LHCN-M2 (cell line): ENCODE measurements around the gene MBD5. TPM values are rescaled to one million over a fixed set of nuclear protein-coding genes. Genes with fewer than 3 reads are reported as not detected.

ENCODE experiments used
- DNase-seq: peaks from one replicate; pipeline ENCODE4 v3.0.0-alpha.2; 2012; ENCODE audit warnings: low read depth
- total RNA-seq: library from RNA; depleted of rRNA; stranded (reverse); fragments of >200 nt; gene quantifications from 2 replicates; pipeline ENCODE4 v1.2.3, GENCODE V29; 2014

The MBD5 gene
- total RNA-seq, 1 experiment from 2014 or later, result 15.6 TPM

GRCh38 chr2:148218326-148219075 lies 197.6 kb downstream of the MBD5 start:
- DNase-seq, result no peak

GRCh38 chr2:148221166-148221565 lies 200.3 kb downstream of the MBD5 start:
- no peak for DNase-seq

GRCh38 chr2:148221926-148222325 lies 201.0 kb downstream of the MBD5 start:
- DNase-seq, result no peak

- no peak for DNase-seq
These were observed 211.0 kb downstream of the MBD5 start for GRCh38 chr2:148231858-148232257.

GRCh38 chr2:148234143-148234542 lies 213.3 kb downstream of the MBD5 start:
- no peak for DNase-seq

- no peak for DNase-seq
These were observed 217.0 kb downstream of the MBD5 start for GRCh38 chr2:148237911-148238310.

- DNase-seq, result no peak
These were observed 217.7 kb downstream of the MBD5 start for GRCh38 chr2:148238561-148238960.

GRCh38 chr2:148240838-148241237 lies 219.9 kb downstream of the MBD5 start:
- DNase-seq, result no peak

GRCh38 chr2:148244593-148245292 lies 223.9 kb downstream of the MBD5 start:
- peak; percentile 62 for DNase-seq

DNA sequence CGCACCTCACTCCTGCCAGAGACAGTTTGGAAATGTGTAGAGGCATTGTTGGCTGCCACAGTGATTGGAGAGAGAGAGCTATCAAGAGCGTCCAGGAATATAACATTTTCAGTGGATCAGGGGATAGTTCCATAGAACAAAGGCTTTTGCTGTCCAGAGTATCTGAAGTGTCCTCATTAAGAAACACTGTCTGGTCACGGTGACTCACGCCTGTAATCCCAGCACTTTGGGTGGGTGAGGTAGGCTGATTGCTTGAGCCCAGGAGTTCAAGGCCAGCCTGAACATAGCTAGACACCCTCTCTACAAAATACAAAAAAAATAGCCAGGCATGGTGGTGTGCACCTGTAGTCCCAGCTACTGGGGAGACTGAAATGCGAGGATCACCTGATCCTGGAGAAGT lies 231.1 kb downstream of the MBD5 start:
- no peak for DNase-seq

DNA sequence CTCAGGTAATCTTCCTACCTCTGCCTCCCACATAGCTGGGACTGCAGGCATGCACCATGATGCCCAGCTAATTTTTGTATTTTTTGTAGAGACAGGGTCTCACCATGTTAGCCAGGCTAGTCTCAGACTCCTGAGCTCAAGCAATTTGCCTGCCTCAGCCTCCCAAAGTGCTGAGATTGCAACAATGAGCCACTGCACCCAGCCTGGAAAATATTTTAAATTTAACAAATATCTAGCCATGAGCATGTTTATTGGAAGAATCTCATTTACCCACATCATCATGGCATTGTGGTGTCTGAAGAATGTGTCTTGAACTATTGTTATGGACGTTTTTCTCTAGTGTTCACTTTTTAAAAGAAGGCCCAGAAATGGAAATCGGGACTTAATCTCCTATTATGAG lies 231.8 kb downstream of the MBD5 start:
- DNase-seq, result no peak

GRCh38 chr2:148253685-148254084 lies 232.8 kb downstream of the MBD5 start:
- DNase-seq, result peak; percentile 35

GRCh38 chr2:148255929-148256328 lies 235.0 kb downstream of the MBD5 start:
- peak; percentile 71 for DNase-seq

- DNase-seq, result no peak
These were observed 236.4 kb downstream of the MBD5 start for GRCh38 chr2:148257276-148257675.

DNA sequence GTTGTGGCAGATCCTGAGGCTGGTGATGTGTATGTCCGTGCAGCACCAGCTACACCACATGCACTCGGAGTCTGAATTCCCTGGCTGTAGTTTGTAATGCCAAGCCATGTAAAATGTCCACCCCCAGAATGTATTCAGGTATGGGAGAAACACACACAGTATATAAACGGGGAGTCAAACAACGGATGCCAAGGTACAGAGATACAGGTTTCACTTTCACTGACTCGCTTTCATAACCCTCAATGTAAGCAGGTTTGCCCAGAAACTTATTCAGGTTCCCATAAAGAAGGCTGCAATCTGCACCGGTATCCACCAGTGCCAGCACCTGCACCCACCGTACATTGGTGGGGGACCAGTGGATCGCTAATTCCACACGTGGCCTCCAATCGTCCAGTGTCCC lies 237.2 kb downstream of the MBD5 start:
- DNase-seq, result no peak

- peak; percentile 44 for DNase-seq
These were observed 238.8 kb downstream of the MBD5 start for GRCh38 chr2:148259674-148260073.

DNA sequence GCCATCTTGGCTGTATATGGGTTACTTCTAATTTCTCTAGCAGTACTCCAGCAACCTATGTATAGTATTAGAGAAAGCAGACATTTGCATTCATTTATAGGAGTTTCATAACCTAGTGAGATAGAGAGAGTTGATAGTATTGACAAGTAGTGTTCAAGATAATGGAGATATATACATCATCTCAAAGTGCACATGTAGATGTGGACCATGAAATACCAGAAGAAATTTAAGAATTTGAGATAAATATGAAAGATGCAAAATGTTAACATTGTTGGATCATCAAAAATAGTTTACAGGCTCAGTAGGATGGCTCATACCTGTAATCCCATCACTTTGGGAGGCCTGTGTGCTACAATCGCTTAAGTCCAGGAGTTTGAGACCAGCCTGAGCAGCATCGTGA lies 243.0 kb downstream of the MBD5 start:
- no peak for DNase-seq

DNA sequence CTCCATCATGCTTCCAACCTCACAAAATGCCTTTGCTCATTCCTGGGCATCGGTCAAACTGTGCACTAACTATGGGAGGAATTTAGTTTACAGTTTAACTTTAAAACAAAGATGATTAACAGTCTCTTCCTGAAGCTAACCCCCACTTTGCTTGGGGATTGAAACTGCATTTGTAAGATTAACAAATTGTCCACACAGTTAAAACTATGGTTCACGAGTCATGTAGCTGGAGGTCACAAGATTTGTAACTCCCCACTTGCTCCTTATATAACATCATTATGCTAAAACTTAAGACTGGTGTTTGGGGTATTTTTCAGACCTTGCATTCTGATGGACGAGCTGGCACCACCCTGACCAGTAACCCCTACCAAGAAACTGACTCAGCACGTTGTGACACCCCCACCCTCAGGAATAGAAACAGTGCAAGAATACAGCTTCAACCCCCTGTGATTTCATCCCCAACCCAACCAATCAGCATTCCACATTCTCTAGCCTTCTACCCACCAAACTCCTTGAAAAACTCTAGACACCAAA lies 252.3 kb downstream of the MBD5 start:
- DNase-seq, result no peak

DNA sequence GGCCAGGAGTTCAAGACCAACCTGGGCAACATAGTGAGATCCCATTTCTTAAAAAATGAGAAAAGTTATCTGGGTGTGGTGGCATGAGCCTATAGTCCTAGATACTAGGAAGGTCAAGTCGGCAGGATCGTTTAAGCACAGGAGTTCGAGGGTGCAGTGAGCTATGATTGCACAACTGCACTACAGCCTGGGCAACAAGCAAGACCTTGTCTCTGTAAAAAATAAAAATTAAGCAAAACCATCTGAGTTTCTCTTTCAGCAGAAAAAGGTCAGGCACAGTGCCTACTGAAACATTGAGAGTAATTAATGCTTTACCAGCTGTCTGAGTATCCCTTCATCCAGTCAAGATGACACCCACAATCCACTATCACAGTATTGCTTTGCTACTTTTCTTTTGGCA lies 258.3 kb downstream of the MBD5 start:
- no peak for DNase-seq

- DNase-seq, result no peak
These were observed 261.3 kb downstream of the MBD5 start for GRCh38 chr2:148282201-148282600.

- no peak for DNase-seq
These were observed 271.5 kb downstream of the MBD5 start for GRCh38 chr2:148292431-148292830.

GRCh38 chr2:148298196-148298595 lies 277.3 kb downstream of the MBD5 start:
- no peak for DNase-seq

GRCh38 chr2:148299616-148300015 lies 278.7 kb downstream of the MBD5 start:
- DNase-seq, result no peak
